ENCODE measurements around the gene SOX9.

- TF ChIP-seq, protein P1, sequence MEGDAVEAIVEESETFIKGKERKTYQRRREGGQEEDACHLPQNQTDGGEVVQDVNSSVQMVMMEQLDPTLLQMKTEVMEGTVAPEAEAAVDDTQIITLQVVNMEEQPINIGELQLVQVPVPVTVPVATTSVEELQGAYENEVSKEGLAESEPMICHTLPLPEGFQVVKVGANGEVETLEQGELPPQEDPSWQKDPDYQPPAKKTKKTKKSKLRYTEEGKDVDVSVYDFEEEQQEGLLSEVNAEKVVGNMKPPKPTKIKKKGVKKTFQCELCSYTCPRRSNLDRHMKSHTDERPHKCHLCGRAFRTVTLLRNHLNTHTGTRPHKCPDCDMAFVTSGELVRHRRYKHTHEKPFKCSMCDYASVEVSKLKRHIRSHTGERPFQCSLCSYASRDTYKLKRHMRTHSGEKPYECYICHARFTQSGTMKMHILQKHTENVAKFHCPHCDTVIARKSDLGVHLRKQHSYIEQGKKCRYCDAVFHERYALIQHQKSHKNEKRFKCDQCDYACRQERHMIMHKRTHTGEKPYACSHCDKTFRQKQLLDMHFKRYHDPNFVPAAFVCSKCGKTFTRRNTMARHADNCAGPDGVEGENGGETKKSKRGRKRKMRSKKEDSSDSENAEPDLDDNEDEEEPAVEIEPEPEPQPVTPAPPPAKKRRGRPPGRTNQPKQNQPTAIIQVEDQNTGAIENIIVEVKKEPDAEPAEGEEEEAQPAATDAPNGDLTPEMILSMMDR (IDR thresholded peaks at IDR 0.05; ENCODE audit: insufficient read depth, low read length, poor library complexity, severe bottlenecking), result no peak
- TF ChIP-seq EZH2phosphoT487 (conservative IDR thresholded peaks at IDR 0.05; ENCODE audit: low read length), result no peak
These were observed 14.9 kb downstream of the SOX9 start for GRCh38 chr17:72135546-72136325.
